ENCODE data around the gene DPP10.

The DPP10 gene

DNA sequence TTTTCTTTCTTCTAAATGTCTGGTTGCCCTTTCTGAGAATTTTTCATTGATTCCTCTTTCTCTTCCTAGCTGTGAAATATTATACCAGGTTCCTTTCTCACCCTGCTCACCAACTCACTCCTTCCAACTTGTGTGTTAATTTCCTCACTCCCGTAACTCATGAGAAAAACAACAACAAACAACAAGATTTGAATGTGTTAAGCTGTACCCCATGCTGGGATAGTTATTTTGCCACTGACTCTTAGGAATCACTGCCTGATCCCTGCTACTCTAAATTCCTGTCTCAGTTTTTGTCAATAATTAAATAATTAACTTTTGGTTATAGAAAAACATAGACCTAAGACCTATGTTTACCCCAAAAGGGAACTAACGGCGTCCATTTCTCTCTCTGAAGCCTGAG lies 242.7 kb downstream of the DPP10 start:
- ChIA-PET POLR2A (no interaction called here), CTCF (no interaction called here)
- H3K36me3 ChIP-seq (ENCODE audit: control insufficient read depth in 2 of 2, insufficient read depth in 1 of 2, low read length in 2 of 2): no peaks in the 10 kb centered on the region
- H3K4me1 ChIP-seq (ENCODE audit: control insufficient read depth, insufficient read depth, low read length): no peaks in the 10 kb centered on the region
- no peaks in the 10 kb centered on the region for H3K9me3 ChIP-seq (ENCODE audit: control insufficient read depth, insufficient read depth, low read depth, low read length)
- no peak overlapping the region for H3K4me3 ChIP-seq (ENCODE audit: low read depth, low read length)
- TF ChIP-seq GFI1B (tag by site-specific recombination; IDR thresholded peaks at IDR 0.05): no peak
- TF ChIP-seq EGR2 (tag by site-specific recombination; IDR thresholded peaks at IDR 0.05; ENCODE audit: low read depth): no peak
- no peak for TF ChIP-seq ZNF404 (tag by site-specific recombination; IDR thresholded peaks at IDR 0.05)
- TF ChIP-seq TCF7L2 (IDR thresholded peaks at IDR 0.05; ENCODE audit: borderline replicate concordance, low read depth, low read length): no peak
- TF ChIP-seq ZNF561 (tag by site-specific recombination; IDR thresholded peaks at IDR 0.05; ENCODE audit: borderline replicate concordance): no peak
- TF ChIP-seq ZNF133 (tag by site-specific recombination; IDR thresholded peaks at IDR 0.05): no peak
- no peak for TF ChIP-seq ZNF670 (tag by site-specific recombination; IDR thresholded peaks at IDR 0.05; ENCODE audit: low read depth)
- no peak for TF ChIP-seq ZNF530 (tag by site-specific recombination; IDR thresholded peaks at IDR 0.05; ENCODE audit: low read depth)
- TF ChIP-seq ZNF585B (tag by site-specific recombination; IDR thresholded peaks at IDR 0.05): no peak
- no peak for TF ChIP-seq ZNF423 (tag by site-specific recombination; IDR thresholded peaks at IDR 0.05)
- H3K27ac ChIP-seq (ENCODE audit: extremely low read depth, low read depth, low read length): no peak overlapping the region

DNA sequence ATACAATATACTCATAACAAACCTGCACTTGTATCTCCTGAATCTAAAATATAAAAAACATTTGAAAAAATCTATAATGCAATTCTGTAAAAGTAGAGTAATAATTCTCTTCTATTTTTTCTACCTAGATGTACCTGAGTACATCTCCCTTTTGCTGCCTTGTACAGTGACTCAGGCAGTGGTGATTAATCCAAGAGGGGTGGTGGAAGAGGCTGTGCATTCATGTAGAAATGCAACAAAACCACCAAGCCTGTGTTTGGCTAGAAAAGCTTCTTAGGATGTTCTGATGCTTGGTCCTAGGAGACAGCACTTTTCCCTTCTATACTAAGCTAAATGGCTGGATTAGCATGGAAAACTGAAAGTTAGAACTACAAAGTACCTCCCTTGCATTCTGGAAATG lies 245.8 kb downstream of the DPP10 start:
- Histone ChIP-seq H3K4me1 (ENCODE audit: control insufficient read depth, insufficient read depth, low read length) (no peaks in the 10 kb centered on the region), H3K36me3 (ENCODE audit: control insufficient read depth in 2 of 2, insufficient read depth in 1 of 2, low read length in 2 of 2) (no peaks in the 10 kb centered on the region), H3K4me3 (ENCODE audit: low read depth, low read length) (no peak overlapping the region), H3K9me3 (ENCODE audit: control insufficient read depth, insufficient read depth, low read depth, low read length) (no peaks in the 10 kb centered on the region), H3K27ac (ENCODE audit: extremely low read depth, low read depth, low read length) (no peak overlapping the region)
- CTCF ChIA-PET: no interaction called here
- POLR2A ChIA-PET: no interaction called here
- TF ChIP-seq IKZF3 (tag by site-specific recombination; IDR thresholded peaks at IDR 0.05) (no peak), ZNF24 (tag by site-specific recombination; IDR thresholded peaks at IDR 0.05) (no peak)
- TF ChIP-seq, protein P1, sequence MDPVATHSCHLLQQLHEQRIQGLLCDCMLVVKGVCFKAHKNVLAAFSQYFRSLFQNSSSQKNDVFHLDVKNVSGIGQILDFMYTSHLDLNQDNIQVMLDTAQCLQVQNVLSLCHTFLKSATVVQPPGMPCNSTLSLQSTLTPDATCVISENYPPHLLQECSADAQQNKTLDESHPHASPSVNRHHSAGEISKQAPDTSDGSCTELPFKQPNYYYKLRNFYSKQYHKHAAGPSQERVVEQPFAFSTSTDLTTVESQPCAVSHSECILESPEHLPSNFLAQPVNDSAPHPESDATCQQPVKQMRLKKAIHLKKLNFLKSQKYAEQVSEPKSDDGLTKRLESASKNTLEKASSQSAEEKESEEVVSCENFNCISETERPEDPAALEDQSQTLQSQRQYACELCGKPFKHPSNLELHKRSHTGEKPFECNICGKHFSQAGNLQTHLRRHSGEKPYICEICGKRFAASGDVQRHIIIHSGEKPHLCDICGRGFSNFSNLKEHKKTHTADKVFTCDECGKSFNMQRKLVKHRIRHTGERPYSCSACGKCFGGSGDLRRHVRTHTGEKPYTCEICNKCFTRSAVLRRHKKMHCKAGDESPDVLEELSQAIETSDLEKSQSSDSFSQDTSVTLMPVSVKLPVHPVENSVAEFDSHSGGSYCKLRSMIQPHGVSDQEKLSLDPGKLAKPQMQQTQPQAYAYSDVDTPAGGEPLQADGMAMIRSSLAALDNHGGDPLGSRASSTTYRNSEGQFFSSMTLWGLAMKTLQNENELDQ (tag by site-specific recombination; IDR thresholded peaks at IDR 0.05; ENCODE audit: low read depth): no peak

GRCh38 chr2:114698520-114698919 lies 256.1 kb downstream of the DPP10 start:
- no peak overlapping the region for H3K4me3 ChIP-seq (ENCODE audit: low read depth, low read length)
- no peak overlapping the region for H3K27ac ChIP-seq (ENCODE audit: extremely low read depth, low read depth, low read length)
- H3K4me1 ChIP-seq (ENCODE audit: control insufficient read depth, insufficient read depth, low read length): no peaks in the 10 kb centered on the region
- CTCF ChIA-PET: no interaction called here
- no peaks in the 10 kb centered on the region for H3K36me3 ChIP-seq (ENCODE audit: control insufficient read depth in 2 of 2, insufficient read depth in 1 of 2, low read length in 2 of 2)
- POLR2A ChIA-PET: no interaction called here
- no peaks in the 10 kb centered on the region for H3K9me3 ChIP-seq (ENCODE audit: control insufficient read depth, insufficient read depth, low read depth, low read length)
- TF ChIP-seq ZNF548 (tag by site-specific recombination; IDR thresholded peaks at IDR 0.05) (no peak), ZNF433 (tag by site-specific recombination; IDR thresholded peaks at IDR 0.05; ENCODE audit: low read depth) (no peak), ZFP41 (tag by site-specific recombination; IDR thresholded peaks at IDR 0.05; ENCODE audit: borderline replicate concordance) (no peak), ZNF560 (tag by site-specific recombination; IDR thresholded peaks at IDR 0.05; ENCODE audit: borderline replicate concordance) (no peak), FEZF1 (tag by site-specific recombination; IDR thresholded peaks at IDR 0.05) (no peak), ZNF223 (tag by site-specific recombination; IDR thresholded peaks at IDR 0.05) (no peak), BCL11B (tag by site-specific recombination; IDR thresholded peaks at IDR 0.05; ENCODE audit: low read depth) (no peak), ZNF76 (tag by site-specific recombination; IDR thresholded peaks at IDR 0.05; ENCODE audit: borderline replicate concordance, low read depth) (no peak), ZFP37 (tag by site-specific recombination; IDR thresholded peaks at IDR 0.05) (no peak), SP3 (tag by site-specific recombination; IDR thresholded peaks at IDR 0.05) (no peak), ZNF175 (tag by site-specific recombination; IDR thresholded peaks at IDR 0.05) (no peak), SP7 (tag by site-specific recombination; IDR thresholded peaks at IDR 0.05) (no peak), MYNN (tag by site-specific recombination; IDR thresholded peaks at IDR 0.05; ENCODE audit: borderline replicate concordance) (no peak)
- TF ChIP-seq, protein P2, sequence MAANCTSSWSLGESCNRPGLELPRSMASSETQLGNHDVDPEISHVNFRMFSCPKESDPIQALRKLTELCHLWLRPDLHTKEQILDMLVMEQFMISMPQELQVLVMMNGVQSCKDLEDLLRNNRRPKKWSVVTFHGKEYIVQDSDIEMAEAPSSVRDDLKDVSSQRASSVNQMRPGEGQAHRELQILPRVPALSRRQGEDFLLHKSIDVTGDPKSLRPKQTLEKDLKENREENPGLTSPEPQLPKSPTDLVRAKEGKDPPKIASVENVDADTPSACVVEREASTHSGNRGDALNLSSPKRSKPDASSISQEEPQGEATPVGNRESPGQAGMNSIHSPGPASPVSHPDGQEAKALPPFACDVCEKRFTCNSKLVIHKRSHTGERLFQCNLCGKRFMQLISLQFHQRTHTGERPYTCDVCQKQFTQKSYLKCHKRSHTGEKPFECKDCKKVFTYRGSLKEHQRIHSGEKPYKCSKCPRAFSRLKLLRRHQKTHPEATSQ (tag by site-specific recombination; IDR thresholded peaks at IDR 0.05): no peak
- TF ChIP-seq, protein P1 (tag by site-specific recombination; IDR thresholded peaks at IDR 0.05; ENCODE audit: low read depth): no peak
- TF ChIP-seq, protein P3, sequence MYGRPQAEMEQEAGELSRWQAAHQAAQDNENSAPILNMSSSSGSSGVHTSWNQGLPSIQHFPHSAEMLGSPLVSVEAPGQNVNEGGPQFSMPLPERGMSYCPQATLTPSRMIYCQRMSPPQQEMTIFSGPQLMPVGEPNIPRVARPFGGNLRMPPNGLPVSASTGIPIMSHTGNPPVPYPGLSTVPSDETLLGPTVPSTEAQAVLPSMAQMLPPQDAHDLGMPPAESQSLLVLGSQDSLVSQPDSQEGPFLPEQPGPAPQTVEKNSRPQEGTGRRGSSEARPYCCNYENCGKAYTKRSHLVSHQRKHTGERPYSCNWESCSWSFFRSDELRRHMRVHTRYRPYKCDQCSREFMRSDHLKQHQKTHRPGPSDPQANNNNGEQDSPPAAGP (tag by site-specific recombination; IDR thresholded peaks at IDR 0.05): no peak
